K562 (cell line): Measurements from ENCODE around the gene TMEM11. TPM values are rescaled to one million over a fixed set of nuclear protein-coding genes. Genes with fewer than 3 reads are reported as not detected.

Source experiments
- ATAC-seq: fragments of 200-7000 bp; cut with Tn5 transposase; 3 replicates; pipeline ENCODE4 v1.9.1; 2020; ENCODE audit warnings: moderate library complexity
- BruUV-seq: library from RNA; stranded (reverse); fragments of 400-500 nt; replicated peaks from 2 replicates; lab custom pipeline; 2021; lab: Mats Ljungman, UMichigan
- CTCF ChIA-PET: fragments of 300-600 bp; formaldehyde crosslinking; extraction: SDS; loops from one replicate; lab custom pipeline; 2021; ENCODE audit warnings: low intra/inter-chr PET ratio; lab: Yijun Ruan, JAX
- POLR2A ChIA-PET: fragments of 300-600, 350-650 bp; sonication (Branson Sonifier 250); formaldehyde crosslinking; extraction: SDS; loops from one replicate; lab custom pipeline; 2021; ENCODE audit warnings: antibody characterized with exemption, inconsistent platforms; lab: Yijun Ruan, JAX
- DNase-seq, 4 experiments: peaks; one replicate each; pipeline versions ENCODE4 v3.0.0 to v3.0.0-alpha.2; 2011 to 2018; ENCODE audit warnings: low spot score in 3 of 4, mixed read lengths in 3 of 4; ENCODE audit errors: extremely low read depth in 1 of 4
- FAIRE-seq: peaks from 2 replicates; lab custom pipeline; 2011; peaks lifted over from hg19 to GRCh38; lab: Jason Lieb, UNC
- H2AFZ ChIP-seq: 2 replicates; pipeline ENCODE4 v1.6.0; 2011; ENCODE audit warnings: low read depth, low read length, control low read depth, inconsistent platforms
- H3K27ac ChIP-seq: fragments of 200-600 bp; 3 replicates; pipeline ENCODE4 v1.8.0; 2011; ENCODE audit warnings: low read depth, mild to moderate bottlenecking, control low read depth, inconsistent platforms, low read length, moderate library complexity, mixed read lengths; ENCODE audit errors: extremely low read depth
- H3K27me3 ChIP-seq, 2 experiments: fragments of 300-600 bp in 1 of 2; 2 replicates in 1 of 2; 3 replicates in 1 of 2; pipeline versions ENCODE4 v1.6.0 to v1.8.0; 2011; ENCODE audit warnings: inconsistent platforms in 2 of 2, low read length in 2 of 2, mild to moderate bottlenecking in 1 of 2, mixed read lengths in 1 of 2, moderate library complexity in 1 of 2; ENCODE audit not compliant: control insufficient read depth in 2 of 2, insufficient read depth in 2 of 2
- H3K36me3 ChIP-seq: fragments of 300-600 bp; 3 replicates; pipeline ENCODE4 v1.8.0; 2011; ENCODE audit warnings: mild to moderate bottlenecking, low read length, inconsistent platforms; ENCODE audit not compliant: control insufficient read depth, insufficient read depth
- H3K4me1 ChIP-seq, 2 experiments: fragments of 200-600 bp in 1 of 2; replicated peaks in 1 of 2; 2 replicates in 1 of 2; 3 replicates in 1 of 2; pipeline versions ENCODE4 v1.5.1 to v1.8.0; 2011; ENCODE audit warnings: inconsistent platforms in 2 of 2, low read length in 2 of 2, mild to moderate bottlenecking in 1 of 2, mixed read lengths in 1 of 2, moderate library complexity in 1 of 2; ENCODE audit not compliant: control insufficient read depth in 2 of 2, insufficient read depth in 2 of 2
- H3K4me2 ChIP-seq: 2 replicates; pipeline ENCODE4 v1.6.1; 2011; ENCODE audit warnings: low read length, control low read depth, inconsistent platforms, mixed read lengths; ENCODE audit not compliant: insufficient read depth
- H3K4me3 ChIP-seq: fragments of 200-600 bp; sonication (generic), shearing (Covaris generic); 2 replicates; pipeline ENCODE4 v1.5.1; 2016; ENCODE audit warnings: control low read depth, inconsistent platforms
- H3K79me2 ChIP-seq: fragments of 200-600 bp; 3 replicates; pipeline ENCODE4 v1.8.0; 2011; ENCODE audit warnings: low read length, inconsistent platforms; ENCODE audit not compliant: control insufficient read depth, insufficient read depth
- H3K9ac ChIP-seq, 2 experiments: 2 replicates each; pipeline versions ENCODE4 v1.6.0 to v1.6.1; 2011; ENCODE audit warnings: low read depth in 2 of 2, low read length in 2 of 2, control low read depth in 1 of 2, inconsistent platforms in 1 of 2, mild to moderate bottlenecking in 1 of 2, mixed read lengths in 1 of 2; ENCODE audit not compliant: insufficient read depth in 1 of 2
- H3K9me1 ChIP-seq: one replicate; pipeline ENCODE4 v1.6.0; 2011; ENCODE audit warnings: inconsistent platforms, mild to moderate bottlenecking, low read length, moderate library complexity; ENCODE audit not compliant: control insufficient read depth, insufficient read depth
- H3K9me3 ChIP-seq: replicated peaks from 2 replicates; pipeline ENCODE4 v1.5.1; 2011; ENCODE audit warnings: low read depth, low read length, inconsistent platforms; ENCODE audit not compliant: control insufficient read depth, insufficient read depth
- H4K20me1 ChIP-seq: replicated peaks from 2 replicates; pipeline ENCODE4 v1.6.1; 2011; ENCODE audit warnings: low read length, inconsistent platforms, mixed read lengths; ENCODE audit not compliant: control insufficient read depth, insufficient read depth
- ELF4 ChIP-seq: fragments of 450-650 bp; formaldehyde crosslinking; IDR thresholded peaks from 2 replicates; pipeline ENCODE4 v1.4.0; 2022; ENCODE audit warnings: missing genetic modification characterization
- FOXK2 ChIP-seq, 2 experiments: fragments of 450-650 bp; IDR thresholded peaks in 1 of 2; conservative IDR thresholded peaks in 1 of 2; 2 replicates each; pipeline ENCODE4 v1.6.1; 2016; ENCODE audit warnings: low read depth in 2 of 2, mild to moderate bottlenecking in 1 of 2
- GMEB1 ChIP-seq: fragments of 250-450 bp; sonication (Bioruptor Pico); IDR thresholded peaks from 2 replicates; pipeline ENCODE4 v1.4.0; 2020; ENCODE audit warnings: mild to moderate bottlenecking
- GTF3C2 ChIP-seq: IDR thresholded peaks from 3 replicates; pipeline ENCODE4 v1.6.1; 2011; ENCODE audit warnings: borderline replicate concordance, mild to moderate bottlenecking, moderate library complexity; ENCODE audit not compliant: insufficient read length; ENCODE audit errors: extremely low read depth
- HDGF ChIP-seq: fragments of 450-650 bp; IDR thresholded peaks from 2 replicates; pipeline ENCODE4 v1.6.1; 2016
- MEIS2 ChIP-seq: fragments of 450-650 bp; IDR thresholded peaks from 2 replicates; pipeline ENCODE4 v1.6.1; 2014; ENCODE audit warnings: mild to moderate bottlenecking; ENCODE audit not compliant: partially characterized antibody
- MITF ChIP-seq: IDR thresholded peaks from 2 replicates; pipeline ENCODE4 v1.6.1; 2014; ENCODE audit warnings: antibody characterized with exemption
- POLR2H ChIP-seq: IDR thresholded peaks from 2 replicates; pipeline ENCODE4 v1.6.1; 2016; ENCODE audit warnings: missing genetic modification characterization, low read depth, mild to moderate bottlenecking, control low read depth, missing compliant biosample characterization, moderate library complexity
- POLR3G ChIP-seq: IDR thresholded peaks from 2 replicates; pipeline ENCODE4 v1.6.1; 2011; ENCODE audit not compliant: insufficient read length, insufficient replicate concordance; ENCODE audit errors: extremely low read depth
- TRIM28 ChIP-seq: fragments of 450-650 bp; IDR thresholded peaks from 2 replicates; pipeline ENCODE4 v1.6.1; 2017
- ZNF140 ChIP-seq: fragments of 250-450 bp; sonication (Bioruptor Pico); IDR thresholded peaks from 2 replicates; pipeline ENCODE4 v1.8.0; 2021; ENCODE audit warnings: moderate library complexity, mild to moderate bottlenecking, inconsistent platforms
- ZNF280B ChIP-seq: fragments of 250-450 bp; sonication (Bioruptor Pico); IDR thresholded peaks from 2 replicates; pipeline ENCODE4 v1.5.1; 2021; ENCODE audit warnings: mild to moderate bottlenecking
- ZNF584 ChIP-seq: fragments of 200-800 bp; sonication (Bioruptor generic); IDR thresholded peaks from 2 replicates; pipeline ENCODE4 v1.6.1; 2016; ENCODE audit warnings: low read depth, mild to moderate bottlenecking, missing genetic modification characterization, missing compliant biosample characterization
- WGBS: fragments of 100-300 bp; shearing (Covaris generic); methylation state at CpG from one replicate; pipeline ENCODE4 v1.1.6; 2016; ENCODE audit warnings: low coverage, mixed read lengths; ENCODE audit not compliant: insufficient coverage; ENCODE audit errors: missing lambda C conversion rate; 5-methylcytosine and 5-hydroxymethylcytosine counted together
- in situ Hi-C: fragments of 300-500 bp; cut with MboI; formaldehyde crosslinking; loops from 4 replicates; pipeline ENCODE4 v1.15.0; 2018; ENCODE audit warnings: inconsistent platforms, mixed read lengths
- intact Hi-C: fragments of 100-400 bp; cut with micrococcal nuclease; formaldehyde crosslinking; loops from 2 replicates; pipeline ENCODE4 v1.14.2; 2022
- polyA plus RNA-seq, 8 experiments: library from polyadenylated mRNA; depleted of rRNA in 4 of 8; stranded (reverse) in 5 of 8; unstranded in 3 of 8; fragments of >200 nt; fragmentation: Nextera tagmentation in 2 of 8; fragmentation: Illumina TruSeq in 1 of 8; extraction: Ambion mirVana in 2 of 8; extraction: Trizol in 1 of 8; gene quantifications; 2 replicates each; pipeline versions ENCODE4 v1.2.1 to v1.2.3, GENCODE V29; 2011 to 2014; ENCODE audit warnings: inconsistent platforms in 1 of 8, missing spikeins in 1 of 8
- total RNA-seq, 7 experiments: library from RNA; depleted of rRNA in 6 of 7; stranded (reverse); fragments of >200 nt in 6 of 7; fragmentation: Illumina TruSeq in 2 of 7; extraction: Trizol in 2 of 7; gene quantifications; 2 replicates each; pipeline versions ENCODE4 v1.2.1 to v1.2.3, GENCODE V29; 2011 to 2021; ENCODE audit warnings: low replicate concordance in 1 of 7

TMEM11 gene
- total and polyA plus RNA-seq, 9 of the 15 experiments (the other 6 are each of a cell fraction or from before 2014, with no cell fraction given): 12.0 to 40.7 (median 30.0) TPM

- DNase-seq (no peak), ATAC-seq (no peak), FAIRE-seq (no peak)
- Histone ChIP-seq H3K4me2 (no peak overlapping the region), H2AFZ (no peak overlapping the region), H3K4me3 (no peak overlapping the region), H3K36me3 (peaks cover 50% of the 10 kb centered on the region; the same call in 2 of the 3 replicates), H3K9me1 (no peaks in the 10 kb centered on the region), H3K27ac (no peak overlapping the region), H3K9me3 (no peaks in the 10 kb centered on the region), H3K9ac (no peak overlapping the region), H3K4me1 (peaks cover 3 to 12% of the 10 kb centered on the region in 2 experiments; a peak in 4 of 5 replicates), H4K20me1 (peaks cover 24% of the 10 kb centered on the region), H3K79me2 (peaks cover 88% of the 10 kb centered on the region), H3K27me3 (no peaks in the 10 kb centered on the region)
- POLR2A ChIA-PET: no interaction called here
- no TSS peak for BruUV-seq
- TF ChIP-seq TRIM28 (no peak), FOXK2 (conservative IDR thresholded peaks at IDR 0.05 in 1 of 2, IDR thresholded peaks at IDR 0.05 in 1 of 2; ENCODE audit: low read depth in 2 of 2) (no peak), ELF4 (CRISPR knock-in tag) (no peak), MITF (no peak), HDGF (no peak), POLR2H (no peak), POLR3G (no peak), GTF3C2 (no peak), MEIS2 (no peak), GMEB1 (CRISPR knock-in tag) (no peak), ZNF280B (CRISPR knock-in tag) (no peak), ZNF584 (CRISPR knock-in tag) (no peak), ZNF140 (CRISPR knock-in tag) (no peak)
- WGBS: 98% methylated on average over 5 of the region's 7 CpGs
- intact Hi-C loops: no loop called here
- in situ Hi-C loops: no loop called here
- CTCF ChIA-PET: no interaction called here
Observed at GRCh38 chr17:21208352-21208751, 5.6 kb downstream of the TMEM11 start.
